SK-N-SH (cell line): ENCODE measurements around the gene PDLIM5. TPM values are rescaled to one million over a fixed set of nuclear protein-coding genes. Genes with fewer than 3 reads are reported as not detected.

Experiments used
- CTCF ChIA-PET: fragments of 300-600, 350-600 bp; formaldehyde crosslinking; extraction: SDS; loops from one replicate; lab custom pipeline; 2021; lab: Yijun Ruan, JAX
- POLR2A ChIA-PET: fragments of 350-600 bp; sonication (Branson Sonifier 250); formaldehyde crosslinking; extraction: SDS; loops from one replicate; lab custom pipeline; 2020; ENCODE audit warnings: antibody characterized with exemption, inconsistent platforms; lab: Yijun Ruan, JAX
- DNase-seq: peaks from one replicate; pipeline ENCODE4 v3.0.0; 2012
- H2AFZ ChIP-seq: fragments of 200-600 bp; sonication (generic); 2 replicates; pipeline ENCODE4 v1.8.1; 2016; ENCODE audit warnings: antibody characterized with exemption, mild to moderate bottlenecking, low read depth
- H3F3A ChIP-seq: fragments of 200-600 bp; sonication (generic); replicated peaks from 2 replicates; pipeline ENCODE3; 2016; ENCODE audit warnings: antibody characterized with exemption, mild to moderate bottlenecking; ENCODE audit not compliant: insufficient read depth
- H3K27ac ChIP-seq, 2 experiments: fragments of 200-500 bp in 1 of 2; fragments of 200-600 bp in 1 of 2; sonication (Bioruptor generic) in 1 of 2; sonication (generic), shearing (Covaris generic) in 1 of 2; 2 replicates each; pipeline versions ENCODE4 v1.5.1 to v1.6.1; 2014 to 2016; ENCODE audit warnings: low read depth in 2 of 2, inconsistent platforms in 1 of 2, low read length in 1 of 2, mild to moderate bottlenecking in 1 of 2, mixed read lengths in 1 of 2
- H3K27me3 ChIP-seq: fragments of 200-600 bp; sonication (generic), shearing (Covaris generic); 2 replicates; pipeline ENCODE4 v1.6.1; 2016; ENCODE audit warnings: mixed run types; ENCODE audit not compliant: insufficient read depth
- H3K36me3 ChIP-seq, 2 experiments: fragments of 200-500 bp in 1 of 2; fragments of 200-600 bp in 1 of 2; sonication (Bioruptor generic) in 1 of 2; sonication (generic) in 1 of 2; replicated peaks in 1 of 2; 2 replicates each; pipeline versions ENCODE3 to v1.5.1; 2014 to 2016; ENCODE audit warnings: low read length in 1 of 2, mild to moderate bottlenecking in 1 of 2; ENCODE audit not compliant: insufficient read depth in 2 of 2, control insufficient read depth in 1 of 2
- H3K4me1 ChIP-seq, 2 experiments: fragments of 200-500 bp in 1 of 2; fragments of 200-600 bp in 1 of 2; sonication (Bioruptor generic) in 1 of 2; sonication (generic), shearing (Covaris generic) in 1 of 2; 2 replicates each; pipeline versions ENCODE4 v1.5.1 to v1.6.1; 2014 to 2016; ENCODE audit warnings: low read depth in 1 of 2, low read length in 1 of 2, mixed run types in 1 of 2; ENCODE audit not compliant: insufficient read depth in 2 of 2, control insufficient read depth in 1 of 2
- H3K4me2 ChIP-seq: fragments of 200-600 bp; sonication (generic), shearing (Covaris generic); 2 replicates; pipeline ENCODE4 v1.6.1; 2017; ENCODE audit warnings: mixed run types
- H3K4me3 ChIP-seq, 2 experiments: fragments of 200-500 bp in 1 of 2; fragments of 200-600 bp in 1 of 2; sonication (Bioruptor generic) in 1 of 2; sonication (generic), shearing (Covaris generic) in 1 of 2; 2 replicates each; pipeline versions ENCODE4 v1.5.1 to v1.8.1; 2014 to 2016; ENCODE audit warnings: low read depth in 2 of 2, inconsistent platforms in 1 of 2, low read length in 1 of 2, mild to moderate bottlenecking in 1 of 2, mixed read lengths in 1 of 2, moderate library complexity in 1 of 2
- H3K79me2 ChIP-seq: fragments of 200-600 bp; sonication (generic); 2 replicates; pipeline ENCODE4 v1.8.1; 2017; ENCODE audit warnings: mild to moderate bottlenecking; ENCODE audit not compliant: insufficient read depth
- H3K9ac ChIP-seq: fragments of 200-600 bp; sonication (generic); 2 replicates; pipeline ENCODE4 v1.6.1; 2017; ENCODE audit warnings: mixed run types
- H3K9me2 ChIP-seq: fragments of 200-600 bp; sonication (generic); 2 replicates; pipeline ENCODE4 v1.6.1; 2017; ENCODE audit warnings: mixed run types
- H3K9me3 ChIP-seq: fragments of 200-600 bp; sonication (generic); 2 replicates; pipeline ENCODE4 v1.6.1; 2017; ENCODE audit warnings: mixed run types, mild to moderate bottlenecking, moderate library complexity
- H4K20me1 ChIP-seq: fragments of 200-600 bp; sonication (generic); 2 replicates; pipeline ENCODE4 v1.6.1; 2017; ENCODE audit warnings: mild to moderate bottlenecking, mixed run types; ENCODE audit not compliant: insufficient read depth
- CHD2 ChIP-seq: fragments of 150-350 bp; IDR thresholded peaks from 2 replicates; pipeline ENCODE4 v1.6.1; 2018; ENCODE audit warnings: low read length; ENCODE audit not compliant: partially characterized antibody
- EZH2phosphoT487 ChIP-seq: fragments of 200-600 bp; sonication (generic); IDR thresholded peaks from 2 replicates; pipeline ENCODE4 v1.6.1; 2017; ENCODE audit warnings: low read depth, mixed run types, mild to moderate bottlenecking, antibody characterized with exemption, moderate library complexity, borderline replicate concordance
- IRF3 ChIP-seq: fragments of 150-350 bp; IDR thresholded peaks from 2 replicates; pipeline ENCODE4 v1.6.1; 2016; ENCODE audit warnings: mild to moderate bottlenecking, low read depth, low read length
- JUND ChIP-seq: IDR thresholded peaks from 2 replicates; pipeline ENCODE4 v1.4.0; 2012
- NFIC ChIP-seq: IDR thresholded peaks from 2 replicates; pipeline ENCODE4 v1.4.0; 2012; ENCODE audit warnings: borderline replicate concordance
- POLR2AphosphoS5 ChIP-seq: IDR thresholded peaks from 2 replicates; pipeline ENCODE4 v1.6.1; 2012; ENCODE audit warnings: low read depth, low read length
- RAD21 ChIP-seq: IDR thresholded peaks from 2 replicates; pipeline ENCODE4 v1.6.1; 2012; ENCODE audit warnings: mild to moderate bottlenecking, low read length
- RXRA ChIP-seq: IDR thresholded peaks from 2 replicates; pipeline ENCODE4 v1.4.0; 2012; ENCODE audit warnings: low read depth, mild to moderate bottlenecking, borderline replicate concordance
- USF2 ChIP-seq: fragments of 150-350 bp; IDR thresholded peaks from 2 replicates; pipeline ENCODE4 v1.6.1; 2017; ENCODE audit warnings: antibody characterized with exemption, low read length, low read depth, borderline replicate concordance
- WGBS: methylation state at CpG from one replicate; pipeline ENCODE4 v1.1.6; 2017; ENCODE audit warnings: low lambda C conversion rate; 5-methylcytosine and 5-hydroxymethylcytosine counted together
- polyA plus RNA-seq, 3 experiments: library from polyadenylated mRNA; depleted of rRNA; stranded (reverse); fragments of >200 nt; gene quantifications; 2 replicates each; pipeline ENCODE4 v1.2.3, GENCODE V29; 2012
- TF ChIP-seq, protein P1 (sequence below): IDR thresholded peaks from 2 replicates; pipeline ENCODE4 v1.4.0; 2012; ENCODE audit warnings: low read depth, borderline replicate concordance

The PDLIM5 gene
- polyA plus RNA-seq, 1 of the 3 experiments (the other 2 are of a cell fraction): 36.7 TPM

- Histone ChIP-seq H3K4me1 (no peaks in the 10 kb centered on the region), H3K27me3 (no peaks in the 10 kb centered on the region), H3K36me3 (no peaks in the 10 kb centered on the region), H3K27ac (no peak overlapping the region), H3K4me3 (no peak overlapping the region), H3K79me2 (no peaks in the 10 kb centered on the region), H3K9me3 (peaks cover 17% of the 10 kb centered on the region), H3K9me2 (no peaks in the 10 kb centered on the region), H3K9ac (no peak overlapping the region), H3K4me2 (no peak overlapping the region), H4K20me1 (no peaks in the 10 kb centered on the region), H2AFZ (no peak overlapping the region), H3F3A (no peaks in the 10 kb centered on the region)
- POLR2A ChIA-PET: no interaction called here
- 63% methylated on average over 1 of the region's 1 CpG for WGBS
- DNase-seq: no peak
- CTCF ChIA-PET: interaction anchor here (0.6 to 3.1 kb wide), 4 partner anchors 15 to 392 kb away, joined by 3 to 10 read pairs (median 4); no protein-coding TSS in a partner anchor
- no peak for TF ChIP-seq CHD2
- TF ChIP-seq USF2: no peak
- no peak for TF ChIP-seq RXRA
- no peak for TF ChIP-seq IRF3
These were observed 22.9 kb upstream of the PDLIM5 start for GRCh38 chr4:94428884-94429283.

- Histone ChIP-seq H3K27me3 (no peaks in the 10 kb centered on the region), H3K4me1 (no peaks in the 10 kb centered on the region), H3K9ac (no peak overlapping the region), H3K4me2 (no peak overlapping the region), H3K27ac (no peak overlapping the region), H3K4me3 (no peak overlapping the region), H3K79me2 (no peaks in the 10 kb centered on the region), H4K20me1 (no peaks in the 10 kb centered on the region), H3K9me3 (peaks cover 10% of the 10 kb centered on the region), H3F3A (no peaks in the 10 kb centered on the region), H3K36me3 (no peaks in the 10 kb centered on the region), H2AFZ (no peak overlapping the region), H3K9me2 (no peaks in the 10 kb centered on the region)
- POLR2A ChIA-PET: no interaction called here
- no peak for DNase-seq
- CTCF ChIA-PET: interaction anchor here (1.2 kb wide), 1 partner anchor 12 kb away, joined by 3 read pairs; no protein-coding TSS in a partner anchor
- WGBS: 73% methylated on average over 6 of the region's 6 CpGs
- TF ChIP-seq, protein P1, sequence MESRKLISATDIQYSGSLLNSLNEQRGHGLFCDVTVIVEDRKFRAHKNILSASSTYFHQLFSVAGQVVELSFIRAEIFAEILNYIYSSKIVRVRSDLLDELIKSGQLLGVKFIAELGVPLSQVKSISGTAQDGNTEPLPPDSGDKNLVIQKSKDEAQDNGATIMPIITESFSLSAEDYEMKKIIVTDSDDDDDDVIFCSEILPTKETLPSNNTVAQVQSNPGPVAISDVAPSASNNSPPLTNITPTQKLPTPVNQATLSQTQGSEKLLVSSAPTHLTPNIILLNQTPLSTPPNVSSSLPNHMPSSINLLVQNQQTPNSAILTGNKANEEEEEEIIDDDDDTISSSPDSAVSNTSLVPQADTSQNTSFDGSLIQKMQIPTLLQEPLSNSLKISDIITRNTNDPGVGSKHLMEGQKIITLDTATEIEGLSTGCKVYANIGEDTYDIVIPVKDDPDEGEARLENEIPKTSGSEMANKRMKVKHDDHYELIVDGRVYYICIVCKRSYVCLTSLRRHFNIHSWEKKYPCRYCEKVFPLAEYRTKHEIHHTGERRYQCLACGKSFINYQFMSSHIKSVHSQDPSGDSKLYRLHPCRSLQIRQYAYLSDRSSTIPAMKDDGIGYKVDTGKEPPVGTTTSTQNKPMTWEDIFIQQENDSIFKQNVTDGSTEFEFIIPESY: no peak
- TF ChIP-seq RAD21 (no peak), NFIC (no peak), EZH2phosphoT487 (no peak), POLR2AphosphoS5 (no peak), JUND (no peak)
These were observed 21.3 kb upstream of the PDLIM5 start for GRCh38 chr4:94430406-94430805.
